HCT116 (cell line): ENCODE data around the gene ADRA1B. TPM values are rescaled to one million over a fixed set of nuclear protein-coding genes. Genes with fewer than 3 reads are reported as not detected.

ENCODE experiments used
- ATAC-seq: fragments of 200-7000 bp; cut with Tn5 transposase; 2 replicates; pipeline ENCODE4 v1.9.1; 2020; ENCODE audit warnings: mild to moderate bottlenecking, moderate library complexity
- Bru-seq: library from RNA; stranded (reverse); fragments of 400-500 nt; gene quantifications from one replicate; lab custom pipeline; 2021; lab: Mats Ljungman, UMichigan
- BruChase-seq, 2 experiments: library from RNA; stranded (reverse); fragments of 400-500 nt; gene quantifications; one replicate each; lab custom pipeline; 2021; lab: Mats Ljungman, UMichigan
- BruUV-seq: library from RNA; stranded (reverse); fragments of 400-500 nt; replicated peaks from 2 replicates; lab custom pipeline; 2021; lab: Mats Ljungman, UMichigan
- CTCF ChIA-PET: fragments of 300-600 bp; sonication (Branson Sonifier 250); formaldehyde crosslinking; loops from one replicate; lab custom pipeline; 2021; ENCODE audit warnings: antibody characterized with exemption; lab: Charles Lee
- POLR2A ChIA-PET: fragments of 300-600, 350-600 bp; sonication (Branson Sonifier 250); formaldehyde crosslinking; loops from one replicate; lab custom pipeline; 2021; ENCODE audit warnings: antibody characterized with exemption; lab: Charles Lee
- RAD21 ChIA-PET, 2 experiments: fragments of 300-600 bp; sonication (Branson Sonifier 250); formaldehyde crosslinking; loops; one replicate each; lab custom pipeline; 2023; ENCODE audit warnings: low total read pairs in 2 of 2; ENCODE audit not compliant: uncharacterized antibody in 2 of 2, unreplicated experiment in 2 of 2, low non-redundant PET in 1 of 2; lab: Charles Lee
- DNase-seq: peaks from one replicate; pipeline ENCODE4 v3.0.0-alpha.2; 2010; ENCODE audit warnings: low read depth, low spot score
- H2AFZ ChIP-seq: fragments of 200-600 bp; shearing (Covaris generic), sonication (generic); 2 replicates; pipeline ENCODE4 v1.6.1; 2017; ENCODE audit warnings: low read depth, mixed run types, mixed read lengths, antibody characterized with exemption, low read length; ENCODE audit not compliant: poor library complexity, severe bottlenecking
- H3K27ac ChIP-seq: 2 replicates; pipeline ENCODE4 v1.5.1; 2012; ENCODE audit warnings: low read depth, low read length
- H3K27me3 ChIP-seq: fragments of 200-600 bp; sonication (generic); 2 replicates; pipeline ENCODE4 v1.6.1; 2016; ENCODE audit warnings: mixed run types, low read length, mixed read lengths; ENCODE audit not compliant: insufficient read depth
- H3K36me3 ChIP-seq, 2 experiments: fragments of 200-500 bp in 1 of 2; fragments of 200-600 bp in 1 of 2; sonication (Bioruptor generic) in 1 of 2; sonication (generic) in 1 of 2; 2 replicates each; pipeline versions ENCODE4 v1.5.1 to v1.6.1; 2014 to 2016; ENCODE audit warnings: low read length in 2 of 2, inconsistent platforms in 1 of 2, mixed read lengths in 1 of 2, mixed run types in 1 of 2; ENCODE audit not compliant: insufficient read depth in 2 of 2, control insufficient read depth in 1 of 2
- H3K4me1 ChIP-seq, 2 experiments: fragments of 200-600 bp in 1 of 2; sonication (generic) in 1 of 2; 2 replicates each; pipeline versions ENCODE4 v1.5.1 to v1.6.1; 2012 to 2017; ENCODE audit warnings: low read length in 2 of 2, inconsistent platforms in 1 of 2, mild to moderate bottlenecking in 1 of 2, mixed read lengths in 1 of 2, mixed run types in 1 of 2, moderate library complexity in 1 of 2; ENCODE audit not compliant: insufficient read depth in 2 of 2, control insufficient read depth in 1 of 2
- H3K4me2 ChIP-seq: fragments of 200-600 bp; sonication (generic); 2 replicates; pipeline ENCODE4 v1.6.1; 2017; ENCODE audit warnings: mixed run types, low read length, mixed read lengths
- H3K4me3 ChIP-seq, 2 experiments: fragments of 200-600 bp in 1 of 2; sonication (generic) in 1 of 2; replicated peaks in 1 of 2; 2 replicates each; pipeline ENCODE4 v1.5.1; 2011 to 2016; ENCODE audit warnings: low read length in 2 of 2, control low read depth in 1 of 2, low read depth in 1 of 2, mild to moderate bottlenecking in 1 of 2, mixed read lengths in 1 of 2, mixed run types in 1 of 2
- H3K79me2 ChIP-seq: fragments of 200-600 bp; sonication (generic); 2 replicates; pipeline ENCODE4 v1.6.1; 2017; ENCODE audit warnings: mild to moderate bottlenecking, mixed run types, low read length, moderate library complexity, mixed read lengths; ENCODE audit not compliant: insufficient read depth
- H3K9ac ChIP-seq: fragments of 200-600 bp; sonication (generic); 2 replicates; pipeline ENCODE4 v1.6.1; 2016; ENCODE audit warnings: low read length, mixed read lengths
- H3K9me2 ChIP-seq: fragments of 200-600 bp; sonication (generic), shearing (Covaris generic); 2 replicates; pipeline ENCODE4 v1.6.1; 2017; ENCODE audit warnings: mixed run types, mild to moderate bottlenecking, moderate library complexity; ENCODE audit not compliant: insufficient read depth
- H3K9me3 ChIP-seq, 2 experiments: fragments of 200-500 bp in 1 of 2; fragments of 200-600 bp in 1 of 2; sonication (Bioruptor generic) in 1 of 2; sonication (generic) in 1 of 2; 2 replicates each; pipeline ENCODE4 v1.6.1; 2014 to 2017; ENCODE audit warnings: low read length in 2 of 2, mixed read lengths in 2 of 2, inconsistent platforms in 1 of 2, low read depth in 1 of 2, mild to moderate bottlenecking in 1 of 2, mixed run types in 1 of 2, moderate library complexity in 1 of 2; ENCODE audit not compliant: control insufficient read depth in 1 of 2, insufficient read depth in 1 of 2
- H4K20me1 ChIP-seq: fragments of 200-600 bp; sonication (generic), shearing (Covaris generic); 2 replicates; pipeline ENCODE4 v1.6.1; 2017; ENCODE audit warnings: mixed run types, mild to moderate bottlenecking, moderate library complexity; ENCODE audit not compliant: insufficient read depth
- FOSL1 ChIP-seq: IDR thresholded peaks from 2 replicates; pipeline ENCODE4 v1.6.1; 2012; ENCODE audit warnings: low read depth
- POLR2A ChIP-seq: IDR thresholded peaks from 2 replicates; pipeline ENCODE4 v1.7.0; 2011; ENCODE audit warnings: borderline replicate concordance; ENCODE audit not compliant: insufficient read depth, insufficient read length; ENCODE audit errors: extremely low read depth
- RAD21 ChIP-seq: IDR thresholded peaks from 2 replicates; pipeline ENCODE4 v1.6.1; 2012; ENCODE audit warnings: low read depth, mild to moderate bottlenecking
- TCF7L2 ChIP-seq: IDR thresholded peaks from 2 replicates; pipeline ENCODE4 v1.7.0; 2011; ENCODE audit warnings: borderline replicate concordance, inconsistent platforms; ENCODE audit not compliant: insufficient read depth, insufficient read length; ENCODE audit errors: extremely low read depth
- ZFX ChIP-seq: fragments of 450-650 bp; IDR thresholded peaks from 2 replicates; pipeline ENCODE4 v1.6.1; 2017
- ZNF274 ChIP-seq: fragments of 200-500 bp; sonication (Bioruptor generic); IDR thresholded peaks from 2 replicates; pipeline ENCODE4 v1.6.1; 2014; ENCODE audit warnings: mild to moderate bottlenecking, low read depth, low read length, inconsistent platforms
- intact Hi-C: fragments of 100-400 bp; cut with micrococcal nuclease; formaldehyde crosslinking; loops from 2 replicates; pipeline ENCODE4 v1.10.0; 2022
- long read RNA-seq: library from polyadenylated mRNA; unstranded; transcript quantifications from one replicate; pipeline ENCODE4 v2.0.0, GENCODE V29; 2021; ENCODE audit not compliant: unreplicated experiment
- polyA plus RNA-seq: library from polyadenylated mRNA; unstranded; fragments of >200 nt; gene quantifications from 2 replicates; pipeline ENCODE4 v1.2.1, GENCODE V29; 2012; ENCODE audit warnings: missing spikeins
- total RNA-seq: library from RNA; stranded (reverse); gene quantifications from one replicate; pipeline ENCODE4 v1.2.1, GENCODE V29; 2021; ENCODE audit not compliant: unreplicated experiment
- TF ChIP-seq, protein P1 (sequence below): IDR thresholded peaks from 2 replicates; pipeline ENCODE4 v1.6.1; 2012
- TF ChIP-seq, protein P2 (sequence below), 3 experiments: fragments of 200-600 bp in 1 of 3; sonication (generic) in 1 of 3; IDR thresholded peaks in 2 of 3; conservative IDR thresholded peaks in 1 of 3; 2 replicates each; pipeline ENCODE4 v1.5.1; 2012 to 2017; ENCODE audit warnings: low read depth in 2 of 3, low read length in 2 of 3, antibody characterized with exemption in 1 of 3, borderline replicate concordance in 1 of 3, control low read depth in 1 of 3, mild to moderate bottlenecking in 1 of 3, mixed read lengths in 1 of 3, mixed run types in 1 of 3, moderate library complexity in 1 of 3; ENCODE audit not compliant: insufficient read depth in 1 of 3
- TF ChIP-seq, protein P3 (sequence below): IDR thresholded peaks from 2 replicates; pipeline ENCODE4 v1.6.1; 2012; ENCODE audit warnings: low read depth

ADRA1B gene
- total RNA-seq (not detected), Bru-seq, nascent RNA (percentile 10 among the genes with signal in this experiment), BruChase-seq, experiment 1, labeled RNA remaining after a 6-hour chase (percentile 10 among the genes with signal in this experiment), BruChase-seq, experiment 2, labeled RNA remaining after a 2-hour chase (percentile 11 among the genes with signal in this experiment)
- 0.04 and 0.16 TPM in 2 replicates for polyA plus RNA-seq
- long read RNA-seq: 0 reads

DNA sequence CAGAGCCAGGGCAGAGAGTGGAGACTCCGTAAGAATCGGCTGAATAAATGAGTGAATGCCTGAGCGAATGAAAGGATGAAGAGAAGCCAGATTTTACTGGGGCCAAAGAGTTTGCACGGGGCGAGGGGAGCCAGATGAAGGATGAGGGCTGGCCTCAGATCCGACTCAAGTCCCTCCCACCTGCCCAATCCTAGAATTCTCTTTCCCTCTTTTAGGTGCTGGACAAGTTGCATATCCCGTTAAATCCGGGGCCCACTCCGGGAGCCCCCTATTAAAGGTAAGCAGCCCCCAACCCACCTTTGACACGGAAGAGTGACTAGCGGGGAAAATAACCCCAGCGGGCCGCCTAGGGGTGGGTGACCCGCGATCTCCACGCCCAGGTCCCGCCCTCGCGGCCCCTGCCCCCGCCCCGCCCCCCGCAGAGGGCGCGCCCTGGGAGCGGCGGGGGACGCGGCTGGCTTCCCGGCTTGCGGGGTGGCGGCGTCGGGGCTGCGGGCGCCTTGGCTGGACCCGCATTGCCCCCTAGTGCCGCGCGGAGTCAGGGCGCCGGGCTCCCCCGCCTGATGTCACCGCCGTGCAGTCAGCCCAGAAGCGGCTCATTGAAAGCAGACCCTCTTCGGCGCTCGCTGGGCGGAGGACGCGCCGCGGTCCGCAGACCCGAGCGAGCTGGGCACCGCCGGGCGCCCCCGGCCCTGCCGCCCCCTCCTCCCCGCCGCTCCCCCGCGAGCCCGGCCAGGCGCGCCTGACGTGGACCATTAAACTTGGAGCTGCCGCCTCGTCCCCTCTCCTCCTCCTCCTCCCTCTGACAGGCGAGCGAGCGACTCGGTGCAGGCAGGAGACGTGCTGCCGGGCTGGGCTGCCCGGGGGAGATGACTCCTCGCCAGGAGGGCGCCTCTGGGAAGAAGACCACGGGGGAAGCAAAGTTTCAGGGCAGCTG, at the start of gene ADRA1B:
Gene ADRA1B, plus strand, starts transcription at position 579 of the 937 bp plus-strand sequence. CDS start 424 bp downstream, outside the sequence.
- intact Hi-C loops: loop anchor here (1.0 to 10.0 kb wide), 4 partner anchors 400 to 631 kb away; partner anchors contain the start of gene IL12B
- Histone ChIP-seq H3K9ac (no peak within 1 kb of the TSS), H2AFZ (peak within 1 kb of the TSS; percentile 80), H3K9me3 (no peaks in the 10 kb centered on the region), H3K36me3 (no peaks in the 10 kb centered on the region), H3K4me3 (no peak within 1 kb of the TSS), H4K20me1 (no peaks in the 10 kb centered on the region), H3K27ac (no peak within 1 kb of the TSS), H3K4me2 (peak within 1 kb of the TSS; percentile 58), H3K9me2 (no peaks in the 10 kb centered on the region), H3K79me2 (no peaks in the 10 kb centered on the region), H3K27me3 (peaks cover 16% of the 10 kb centered on the region; the same call in 1 of the 2 replicates), H3K4me1 (peaks cover 12 to 30% of the 10 kb centered on the region in 2 experiments)
- ChIA-PET POLR2A (no interaction called here), CTCF (no interaction called here), RAD21 (no interaction called here)
- no peak for TF ChIP-seq FOSL1
- no peak for TF ChIP-seq ZFX
- TF ChIP-seq, protein P1, sequence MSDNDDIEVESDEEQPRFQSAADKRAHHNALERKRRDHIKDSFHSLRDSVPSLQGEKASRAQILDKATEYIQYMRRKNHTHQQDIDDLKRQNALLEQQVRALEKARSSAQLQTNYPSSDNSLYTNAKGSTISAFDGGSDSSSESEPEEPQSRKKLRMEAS: no peak
- no peak for TF ChIP-seq POLR2A
- peak; percentile 49 for TF ChIP-seq TCF7L2
- TF ChIP-seq, protein P2, sequence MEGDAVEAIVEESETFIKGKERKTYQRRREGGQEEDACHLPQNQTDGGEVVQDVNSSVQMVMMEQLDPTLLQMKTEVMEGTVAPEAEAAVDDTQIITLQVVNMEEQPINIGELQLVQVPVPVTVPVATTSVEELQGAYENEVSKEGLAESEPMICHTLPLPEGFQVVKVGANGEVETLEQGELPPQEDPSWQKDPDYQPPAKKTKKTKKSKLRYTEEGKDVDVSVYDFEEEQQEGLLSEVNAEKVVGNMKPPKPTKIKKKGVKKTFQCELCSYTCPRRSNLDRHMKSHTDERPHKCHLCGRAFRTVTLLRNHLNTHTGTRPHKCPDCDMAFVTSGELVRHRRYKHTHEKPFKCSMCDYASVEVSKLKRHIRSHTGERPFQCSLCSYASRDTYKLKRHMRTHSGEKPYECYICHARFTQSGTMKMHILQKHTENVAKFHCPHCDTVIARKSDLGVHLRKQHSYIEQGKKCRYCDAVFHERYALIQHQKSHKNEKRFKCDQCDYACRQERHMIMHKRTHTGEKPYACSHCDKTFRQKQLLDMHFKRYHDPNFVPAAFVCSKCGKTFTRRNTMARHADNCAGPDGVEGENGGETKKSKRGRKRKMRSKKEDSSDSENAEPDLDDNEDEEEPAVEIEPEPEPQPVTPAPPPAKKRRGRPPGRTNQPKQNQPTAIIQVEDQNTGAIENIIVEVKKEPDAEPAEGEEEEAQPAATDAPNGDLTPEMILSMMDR (IDR thresholded peaks at IDR 0.05 in 2 of 3, conservative IDR thresholded peaks at IDR 0.05 in 1 of 3; ENCODE audit: borderline replicate concordance in 1 of 3, insufficient read depth in 1 of 3, low read depth in 2 of 3, low read length in 2 of 3): peak; percentile 34 to 53 (median 40); a peak in 4 of 6 replicates
- TF ChIP-seq, protein P3, sequence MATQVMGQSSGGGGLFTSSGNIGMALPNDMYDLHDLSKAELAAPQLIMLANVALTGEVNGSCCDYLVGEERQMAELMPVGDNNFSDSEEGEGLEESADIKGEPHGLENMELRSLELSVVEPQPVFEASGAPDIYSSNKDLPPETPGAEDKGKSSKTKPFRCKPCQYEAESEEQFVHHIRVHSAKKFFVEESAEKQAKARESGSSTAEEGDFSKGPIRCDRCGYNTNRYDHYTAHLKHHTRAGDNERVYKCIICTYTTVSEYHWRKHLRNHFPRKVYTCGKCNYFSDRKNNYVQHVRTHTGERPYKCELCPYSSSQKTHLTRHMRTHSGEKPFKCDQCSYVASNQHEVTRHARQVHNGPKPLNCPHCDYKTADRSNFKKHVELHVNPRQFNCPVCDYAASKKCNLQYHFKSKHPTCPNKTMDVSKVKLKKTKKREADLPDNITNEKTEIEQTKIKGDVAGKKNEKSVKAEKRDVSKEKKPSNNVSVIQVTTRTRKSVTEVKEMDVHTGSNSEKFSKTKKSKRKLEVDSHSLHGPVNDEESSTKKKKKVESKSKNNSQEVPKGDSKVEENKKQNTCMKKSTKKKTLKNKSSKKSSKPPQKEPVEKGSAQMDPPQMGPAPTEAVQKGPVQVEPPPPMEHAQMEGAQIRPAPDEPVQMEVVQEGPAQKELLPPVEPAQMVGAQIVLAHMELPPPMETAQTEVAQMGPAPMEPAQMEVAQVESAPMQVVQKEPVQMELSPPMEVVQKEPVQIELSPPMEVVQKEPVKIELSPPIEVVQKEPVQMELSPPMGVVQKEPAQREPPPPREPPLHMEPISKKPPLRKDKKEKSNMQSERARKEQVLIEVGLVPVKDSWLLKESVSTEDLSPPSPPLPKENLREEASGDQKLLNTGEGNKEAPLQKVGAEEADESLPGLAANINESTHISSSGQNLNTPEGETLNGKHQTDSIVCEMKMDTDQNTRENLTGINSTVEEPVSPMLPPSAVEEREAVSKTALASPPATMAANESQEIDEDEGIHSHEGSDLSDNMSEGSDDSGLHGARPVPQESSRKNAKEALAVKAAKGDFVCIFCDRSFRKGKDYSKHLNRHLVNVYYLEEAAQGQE: no peak
- TF ChIP-seq RAD21: peak; percentile 79
- TF ChIP-seq ZNF274: no peak
- DNase-seq (no peak), ATAC-seq (peak; percentile 89)
- no TSS peak for BruUV-seq
